ENCODE results near the gene NCAM1.

Gene NCAM1

DNA sequence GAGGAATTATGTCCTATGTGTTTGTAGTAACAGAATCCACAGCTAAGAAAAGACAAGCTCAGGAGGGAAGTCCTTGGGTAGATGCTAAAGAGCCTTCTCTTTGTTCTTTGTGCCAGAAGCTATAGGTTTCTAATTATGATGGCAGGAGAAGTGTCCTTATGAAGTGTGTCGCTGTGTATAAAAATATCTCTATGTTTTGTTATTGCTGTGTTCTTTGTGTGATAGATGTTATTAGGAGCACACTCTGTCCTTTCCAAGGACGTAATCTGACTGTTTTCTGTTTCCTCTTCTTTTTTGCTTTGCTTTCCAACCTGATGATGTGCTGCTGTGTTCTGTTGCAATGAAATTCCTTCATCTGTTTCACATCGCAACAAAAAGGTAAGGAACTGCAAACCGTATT is 171.9 kb downstream of the NCAM1 start:
- DNase-seq (ENCODE audit: low read depth), result no peak

DNA sequence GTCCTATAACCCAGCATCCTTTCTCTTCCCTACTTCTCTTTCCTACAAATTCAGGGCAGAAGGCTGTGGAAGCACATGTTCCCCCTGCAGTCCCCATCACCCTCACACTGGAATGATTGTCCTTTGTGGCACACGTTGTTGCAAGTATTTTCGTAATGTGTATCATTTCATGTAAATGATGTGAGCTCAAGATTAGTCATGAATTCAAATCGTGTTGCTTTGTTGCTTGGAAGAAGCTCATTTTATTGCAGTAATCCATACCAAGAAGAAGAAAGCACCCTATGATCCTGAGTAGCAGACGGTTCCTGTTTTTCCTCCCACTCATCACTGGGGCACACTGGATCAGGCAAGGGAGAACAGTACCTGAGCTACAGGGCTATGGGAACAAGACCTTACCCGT is 173.4 kb downstream of the NCAM1 start:
- DNase-seq (ENCODE audit: low read depth), result no peak

DNA sequence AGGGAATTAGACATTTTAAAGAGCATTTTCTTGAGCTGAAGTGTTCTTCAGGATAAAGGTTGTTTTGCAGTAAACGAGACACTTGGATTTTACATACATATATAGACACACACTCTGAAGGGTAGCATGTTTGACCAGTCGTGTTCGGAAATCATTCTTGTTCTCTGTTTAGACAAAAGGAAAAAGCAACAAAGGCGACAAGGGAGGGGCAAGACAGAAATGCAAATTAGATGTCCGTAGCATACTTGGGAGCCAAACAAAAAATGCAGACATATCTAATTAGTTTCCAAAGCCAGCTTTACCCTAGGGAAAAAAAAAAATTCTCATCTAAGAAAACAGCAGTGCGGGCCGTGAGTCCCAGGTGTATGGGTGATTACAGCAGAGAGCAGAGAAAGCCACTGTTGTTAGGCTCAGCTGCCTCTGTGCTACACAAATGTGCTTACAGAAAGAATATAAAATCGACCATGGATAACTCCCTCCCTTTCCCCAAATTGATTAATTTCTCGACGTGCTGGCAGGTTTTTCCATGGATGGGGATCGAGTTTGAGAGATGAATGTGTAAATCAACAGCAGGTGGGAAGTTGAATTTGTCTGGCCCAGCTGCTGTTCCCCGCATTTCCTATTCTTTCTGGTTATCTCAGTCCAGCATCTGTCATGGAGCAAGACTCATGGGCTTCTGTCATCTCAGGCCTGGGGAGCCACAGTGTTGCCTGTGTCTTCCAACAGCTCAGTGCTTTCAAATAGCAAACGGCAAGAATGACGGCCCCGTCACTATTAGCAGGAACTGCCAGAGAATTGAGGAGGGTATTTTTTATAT is 176.7 kb downstream of the NCAM1 start:
- DNase-seq (ENCODE audit: low read depth), result no peak

DNA sequence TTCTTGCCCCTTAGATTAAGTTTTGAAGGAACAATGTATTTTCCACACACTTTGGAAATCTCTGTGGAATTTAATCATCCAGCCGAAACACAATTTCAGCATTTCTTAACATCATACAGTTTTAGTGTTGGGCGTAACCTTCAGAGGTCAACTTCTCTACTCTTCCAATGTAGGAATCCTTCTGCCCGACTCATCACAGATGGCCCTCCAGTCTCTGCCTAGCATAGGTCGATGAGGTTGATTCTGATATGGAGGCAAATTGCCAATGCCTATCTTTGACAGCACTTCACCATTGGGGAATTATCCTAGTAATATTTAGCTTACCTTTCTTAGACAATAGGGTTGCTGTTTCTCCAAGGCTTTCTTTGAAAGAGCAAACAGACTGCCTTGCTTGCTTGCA is 177.5 kb downstream of the NCAM1 start:
- DNase-seq (ENCODE audit: low read depth), result no peak

DNA sequence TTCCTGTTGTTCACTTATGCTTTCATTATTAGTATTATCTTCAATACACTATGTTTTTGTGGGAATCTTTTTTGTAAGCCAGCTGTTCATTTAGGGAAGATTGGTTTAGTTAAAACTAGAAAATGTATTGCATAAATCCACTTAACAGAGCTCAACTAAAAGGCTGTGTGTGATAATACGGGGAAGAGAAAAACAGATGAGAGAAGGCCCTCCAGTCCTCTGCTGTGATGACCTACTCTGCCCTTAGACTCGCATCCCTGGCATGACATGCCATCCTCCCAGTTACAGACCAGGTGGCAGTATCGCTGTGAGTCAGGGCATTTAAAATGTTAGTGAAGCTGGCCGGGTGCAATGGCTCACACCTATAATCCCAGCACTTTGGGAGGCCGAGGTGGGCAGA is 179.8 kb downstream of the NCAM1 start:
- DNase-seq (ENCODE audit: low read depth), result no peak

DNA sequence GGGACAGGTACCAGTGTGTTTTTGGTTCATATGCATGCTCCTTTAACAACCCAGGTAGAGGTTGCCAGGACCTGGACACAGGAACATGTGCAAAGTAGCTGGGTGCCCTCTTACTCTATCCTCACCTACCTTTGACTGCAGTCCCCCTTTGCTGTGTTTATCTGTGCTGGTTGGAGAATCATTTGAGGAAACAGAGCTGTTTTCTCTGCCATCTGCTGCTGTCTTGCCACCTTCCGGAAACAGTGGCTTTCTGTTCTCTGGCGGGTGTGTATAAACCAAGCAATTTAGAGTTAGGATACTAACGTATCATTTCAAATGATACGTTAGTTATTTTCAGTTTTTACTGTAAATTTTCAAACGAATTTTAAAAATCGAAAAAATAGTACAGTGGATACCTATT is 181.3 kb downstream of the NCAM1 start:
- no peak for DNase-seq (ENCODE audit: low read depth)

DNA sequence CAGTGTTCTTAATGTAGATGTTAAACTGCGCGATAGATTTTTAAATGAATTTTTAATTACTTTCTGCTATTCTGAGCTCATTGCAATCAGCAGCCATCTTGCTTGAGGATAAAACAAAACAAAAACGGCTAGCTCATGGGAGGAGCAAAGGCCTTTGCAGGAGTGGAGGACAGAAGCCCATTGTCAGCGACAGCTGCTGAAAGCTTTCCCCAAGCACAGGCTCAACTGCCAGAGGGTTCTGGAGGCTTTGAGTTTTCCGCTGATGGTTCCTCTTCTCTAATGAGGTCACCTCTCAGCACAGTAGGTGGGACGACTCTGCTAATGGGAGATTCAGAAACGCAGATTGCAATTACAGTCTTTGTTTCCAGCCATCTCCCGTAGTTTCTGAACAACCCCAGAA is 186.0 kb downstream of the NCAM1 start:
- no peak for DNase-seq (ENCODE audit: low read depth)

DNA sequence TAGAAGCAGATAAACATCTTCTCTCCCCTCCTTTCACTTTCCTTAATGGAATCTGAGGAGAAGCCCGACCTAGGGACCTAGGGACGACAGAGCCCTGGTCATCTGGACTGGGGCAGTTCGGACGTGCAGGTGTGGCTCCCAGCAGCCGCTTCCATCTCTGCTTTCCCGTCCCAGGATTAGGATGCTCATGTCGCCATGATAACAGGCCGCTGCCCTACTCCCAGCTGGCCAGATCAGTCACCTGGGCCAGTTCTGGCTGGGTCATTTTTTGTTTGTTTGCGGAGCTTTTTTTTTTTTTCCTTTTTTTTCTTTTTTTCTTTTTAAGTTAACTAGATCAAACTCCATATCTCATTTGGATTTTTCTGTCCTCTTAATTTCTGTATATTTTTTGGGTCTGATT is 186.9 kb downstream of the NCAM1 start:
- no peak for DNase-seq (ENCODE audit: low read depth)

DNA sequence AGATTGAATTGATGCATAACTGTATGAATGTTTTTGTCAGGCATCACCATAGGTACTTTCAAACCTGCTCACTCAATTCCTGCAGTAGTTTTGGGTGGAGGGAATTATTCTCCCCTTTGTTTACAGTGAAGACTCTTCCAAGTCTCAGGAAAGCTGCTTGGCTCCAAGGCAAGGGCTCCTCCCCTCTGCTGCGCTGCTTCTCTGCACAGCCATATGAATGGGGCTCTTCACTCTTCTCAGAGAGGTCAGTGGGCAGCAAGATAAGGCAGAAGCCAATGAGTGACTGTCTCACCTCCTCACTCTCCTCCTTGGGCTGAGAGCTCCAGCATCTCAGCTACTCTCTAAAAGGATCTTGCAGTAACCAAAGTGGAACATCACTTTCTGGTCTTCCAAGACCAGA is 187.4 kb downstream of the NCAM1 start:
- no peak for DNase-seq (ENCODE audit: low read depth)

DNA sequence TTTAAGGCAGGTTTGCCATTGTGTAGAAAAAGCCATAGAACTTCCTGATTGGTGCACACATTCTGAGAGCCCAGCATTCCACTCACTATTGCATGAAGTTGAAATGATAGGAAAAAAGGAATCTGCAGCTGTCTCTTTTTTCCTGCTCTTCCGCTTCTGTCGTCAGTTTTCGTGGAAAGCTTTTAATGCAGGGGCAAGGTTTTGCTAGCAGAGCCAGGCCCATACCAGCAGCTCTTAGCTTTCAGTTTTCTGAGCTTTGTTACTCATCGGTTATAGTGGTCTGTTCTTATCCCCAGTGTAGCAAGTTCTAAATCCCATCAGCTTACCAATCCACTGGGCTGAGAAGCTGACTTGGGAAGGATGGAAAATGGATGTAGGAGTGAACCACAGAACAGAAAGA is 190.3 kb downstream of the NCAM1 start:
- no peak for DNase-seq (ENCODE audit: low read depth)

DNA sequence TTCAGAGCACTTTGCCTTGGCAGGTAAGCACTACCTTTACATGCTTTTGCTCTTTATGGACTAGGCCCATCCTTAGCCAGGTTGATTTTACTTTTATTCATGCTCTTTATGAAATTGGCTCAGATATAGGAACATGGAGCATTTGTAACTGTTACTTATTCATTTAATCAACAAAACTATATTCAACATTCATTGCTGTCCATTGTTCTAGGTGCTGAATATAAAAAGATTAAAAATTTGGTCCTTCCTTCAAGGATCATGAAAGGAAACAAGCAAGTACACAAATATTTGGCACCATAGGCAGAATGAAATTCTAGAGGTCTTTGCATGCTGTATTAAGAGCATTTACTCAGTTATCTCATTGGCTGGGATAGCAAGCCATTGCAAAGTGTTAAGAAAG is 191.3 kb downstream of the NCAM1 start:
- DNase-seq (ENCODE audit: low read depth), result no peak

DNA sequence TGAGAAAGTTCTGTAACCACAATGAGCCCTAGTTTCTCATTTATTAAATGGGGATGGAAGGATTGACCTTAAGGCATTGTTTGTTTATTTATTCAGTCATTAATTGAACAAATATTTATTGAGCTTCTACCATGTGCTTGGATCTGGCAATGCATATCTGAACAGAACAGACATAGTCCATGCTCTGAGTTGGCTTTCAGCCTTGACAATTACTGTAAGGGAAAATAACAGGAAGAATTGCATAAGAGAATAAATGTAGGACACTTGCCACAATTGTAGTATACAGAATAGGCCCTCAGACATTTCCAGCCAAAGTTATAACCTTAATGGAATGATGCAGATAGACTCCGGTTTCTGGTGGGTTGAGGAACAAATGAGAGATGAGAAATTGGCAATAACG is 192.6 kb downstream of the NCAM1 start:
- DNase-seq (ENCODE audit: low read depth), result no peak

DNA sequence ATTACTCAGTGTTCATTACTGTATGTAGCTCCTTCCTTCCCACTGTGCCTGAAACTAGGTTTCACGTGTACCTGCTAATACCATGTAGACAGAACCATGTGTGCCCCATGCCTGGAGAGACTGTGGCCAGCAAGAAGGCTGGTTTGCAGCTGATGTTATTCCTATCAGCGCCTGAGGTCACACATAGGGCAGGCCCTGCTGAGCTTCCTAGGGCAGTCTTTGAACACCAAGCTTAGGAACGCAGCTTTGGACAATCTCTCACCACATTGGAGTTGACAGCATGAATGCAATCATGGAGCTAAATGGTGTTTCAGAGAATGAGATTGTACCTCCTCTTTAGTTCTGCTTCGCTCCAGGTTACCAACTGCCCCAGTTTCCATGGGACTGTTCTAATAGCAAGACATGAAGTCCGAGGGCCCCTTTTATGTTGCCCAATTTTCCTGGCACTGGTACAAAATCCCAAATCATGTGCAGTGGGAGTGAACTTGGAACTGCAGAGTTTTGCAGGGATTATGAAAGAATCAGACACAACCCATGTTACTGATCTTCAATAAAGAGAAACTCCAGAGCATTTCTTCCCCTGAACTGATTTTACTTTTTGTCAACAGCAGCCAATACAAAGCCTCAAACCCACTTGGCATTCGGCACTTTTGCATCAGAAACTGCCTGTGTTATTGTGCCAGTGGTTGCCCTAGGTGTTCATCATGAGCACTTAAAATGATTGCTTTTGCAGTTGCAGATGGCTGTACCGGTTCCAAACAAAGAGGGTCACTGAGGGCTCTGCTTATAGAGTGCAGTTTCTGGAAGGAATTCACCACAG is 199.0 kb downstream of the NCAM1 start:
- DNase-seq (ENCODE audit: low read depth), result no peak

DNA sequence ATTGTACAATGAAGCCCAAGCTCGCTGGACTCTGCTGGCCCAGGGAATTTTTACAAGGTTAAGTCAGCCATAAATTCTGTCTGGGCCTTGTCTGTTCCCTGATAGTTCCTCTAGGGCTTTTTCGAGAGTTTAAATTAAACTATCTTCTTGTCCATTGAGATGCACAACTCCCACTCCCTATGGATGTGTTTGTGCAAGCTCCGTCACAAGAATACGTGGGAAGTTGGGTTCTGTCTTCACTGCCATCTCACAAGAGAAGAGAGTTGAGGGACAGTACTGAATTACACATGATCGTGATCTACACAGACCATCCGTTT is 199.5 kb downstream of the NCAM1 start:
- no peak for DNase-seq (ENCODE audit: low read depth)

DNA sequence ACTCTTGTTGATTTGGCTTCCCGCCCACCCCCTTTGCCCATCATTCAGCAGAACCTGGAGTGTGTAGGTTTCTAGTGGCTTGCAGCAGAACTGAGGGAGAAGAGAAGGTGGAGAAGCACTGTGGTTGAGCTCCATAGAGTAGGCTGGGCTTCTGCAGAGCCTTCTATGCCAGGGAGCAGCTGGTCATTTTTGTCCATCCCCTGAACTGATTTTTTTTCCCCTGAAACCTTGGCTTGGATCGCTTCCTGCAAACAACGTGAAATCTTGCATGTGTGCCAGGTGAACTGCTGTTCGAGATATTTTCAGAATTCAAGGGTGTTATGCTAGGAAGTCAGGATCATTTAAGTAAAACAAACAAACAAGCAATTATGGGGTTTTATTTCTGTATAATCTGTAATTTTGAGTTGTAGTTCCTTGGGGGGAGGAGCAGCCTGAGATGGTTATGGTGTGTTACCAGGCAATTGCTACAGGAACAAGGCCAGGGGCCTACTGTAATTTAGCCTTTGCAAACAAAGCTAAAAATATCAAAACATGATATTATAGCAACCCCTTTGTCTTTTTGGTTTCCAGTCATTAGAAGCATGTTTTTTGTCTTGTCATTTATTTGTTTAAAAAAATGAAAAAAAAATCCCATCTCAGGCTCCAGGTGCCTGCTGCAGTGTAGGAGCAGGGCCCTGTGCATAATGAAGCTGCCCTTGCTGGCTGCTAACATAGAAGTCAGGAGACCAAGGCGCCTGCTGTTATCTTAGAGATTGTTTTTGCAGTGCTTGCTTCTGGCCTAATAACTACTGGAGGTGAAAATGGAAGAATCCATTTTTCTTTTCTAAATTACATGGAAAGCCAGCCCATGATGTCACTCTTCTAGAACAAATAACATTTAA is 200.7 kb downstream of the NCAM1 start:
- DNase-seq (ENCODE audit: low read depth), result no peak

DNA sequence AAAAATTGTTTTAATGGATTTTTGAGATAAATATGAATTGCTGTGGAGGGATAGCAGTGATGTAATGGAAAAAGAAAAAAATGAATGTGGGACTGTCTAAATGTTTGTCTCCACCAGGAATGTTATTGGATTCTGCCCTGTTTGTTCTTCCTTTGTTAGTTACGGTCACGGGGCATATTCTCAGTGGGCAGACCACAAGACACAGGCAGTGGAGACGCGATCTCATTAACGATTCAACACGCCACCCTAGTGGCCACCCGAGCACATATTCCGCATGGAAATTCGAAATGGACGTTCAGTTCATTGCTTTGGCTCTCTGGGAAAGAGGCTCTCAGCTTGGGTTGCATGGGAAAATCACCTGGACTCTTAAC is 201.4 kb downstream of the NCAM1 start:
- DNase-seq (ENCODE audit: low read depth), result no peak

DNA sequence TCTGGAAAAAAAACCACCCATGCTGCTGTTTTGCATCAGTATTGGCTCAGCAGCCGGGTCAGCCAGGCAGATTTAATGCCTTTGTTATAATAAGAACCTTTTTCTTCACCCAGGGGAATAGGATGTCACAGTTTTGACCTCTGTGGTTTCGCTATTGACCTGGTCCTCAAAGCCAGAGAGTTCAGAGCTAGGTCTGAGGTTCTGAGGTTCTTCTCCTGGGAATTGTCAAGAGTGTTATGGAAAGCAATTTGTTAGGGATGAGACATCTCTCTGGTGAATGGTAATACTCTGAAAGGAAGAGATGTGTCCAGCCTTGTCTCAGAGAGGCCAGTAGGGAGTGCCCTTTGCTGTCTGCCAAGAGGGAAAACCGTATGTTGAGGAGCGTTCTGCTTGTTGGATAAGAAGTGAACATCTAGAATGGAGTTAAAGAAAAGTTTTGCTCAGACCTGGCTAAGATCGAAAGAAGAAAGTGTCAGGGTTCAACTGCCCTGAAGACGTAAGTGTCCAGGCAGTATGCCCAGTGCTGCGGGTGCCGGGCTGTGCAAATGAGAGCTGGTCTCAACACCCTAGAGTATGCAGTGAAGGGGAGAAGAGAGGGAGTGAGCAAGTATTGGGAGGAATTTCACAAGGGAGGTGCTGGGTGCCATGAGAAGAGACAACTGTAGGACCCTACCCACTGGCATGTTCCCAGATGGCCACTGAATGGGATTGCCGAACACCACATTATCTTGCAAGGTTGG is 202.2 kb downstream of the NCAM1 start:
- no peak for DNase-seq (ENCODE audit: low read depth)

DNA sequence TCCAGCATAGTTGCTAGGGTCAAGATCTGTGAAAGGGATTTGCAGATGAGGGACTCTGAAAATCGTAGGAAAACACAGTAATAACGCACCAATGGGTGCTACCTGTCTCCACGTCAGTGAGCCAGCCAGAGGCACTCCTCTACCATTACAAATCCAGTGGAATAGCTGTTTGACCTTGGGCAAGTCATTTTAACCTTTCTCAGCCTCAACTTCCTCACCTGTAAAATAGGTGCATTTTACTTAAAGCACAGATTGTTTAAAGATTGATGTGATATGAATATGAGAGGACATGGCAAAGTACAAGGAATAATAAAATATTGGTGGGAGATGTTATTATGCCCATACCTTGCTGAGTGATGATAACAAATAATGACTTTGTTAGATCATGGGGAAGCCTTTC is 205.1 kb downstream of the NCAM1 start:
- no peak for DNase-seq (ENCODE audit: low read depth)

DNA sequence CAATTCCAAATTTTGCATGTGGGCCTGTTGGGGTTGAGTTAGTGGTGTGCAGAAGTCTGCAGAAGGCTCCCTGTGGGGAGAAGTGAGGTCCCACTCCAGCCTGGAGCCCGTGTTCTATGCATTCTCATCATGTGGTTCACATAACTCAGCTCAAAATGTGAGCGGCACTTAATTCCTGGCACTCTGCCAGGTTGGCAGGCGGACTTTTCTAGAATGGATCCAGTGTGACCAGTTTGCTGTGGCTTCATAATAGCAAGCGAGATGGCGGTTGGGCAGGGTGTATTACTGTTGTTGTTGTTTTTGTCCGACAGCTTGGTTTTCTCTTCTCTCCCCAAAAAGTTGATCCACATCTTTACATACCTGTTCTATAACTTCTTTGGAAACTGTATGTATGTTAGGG is 206.4 kb downstream of the NCAM1 start:
- no peak for DNase-seq (ENCODE audit: low read depth)

DNA sequence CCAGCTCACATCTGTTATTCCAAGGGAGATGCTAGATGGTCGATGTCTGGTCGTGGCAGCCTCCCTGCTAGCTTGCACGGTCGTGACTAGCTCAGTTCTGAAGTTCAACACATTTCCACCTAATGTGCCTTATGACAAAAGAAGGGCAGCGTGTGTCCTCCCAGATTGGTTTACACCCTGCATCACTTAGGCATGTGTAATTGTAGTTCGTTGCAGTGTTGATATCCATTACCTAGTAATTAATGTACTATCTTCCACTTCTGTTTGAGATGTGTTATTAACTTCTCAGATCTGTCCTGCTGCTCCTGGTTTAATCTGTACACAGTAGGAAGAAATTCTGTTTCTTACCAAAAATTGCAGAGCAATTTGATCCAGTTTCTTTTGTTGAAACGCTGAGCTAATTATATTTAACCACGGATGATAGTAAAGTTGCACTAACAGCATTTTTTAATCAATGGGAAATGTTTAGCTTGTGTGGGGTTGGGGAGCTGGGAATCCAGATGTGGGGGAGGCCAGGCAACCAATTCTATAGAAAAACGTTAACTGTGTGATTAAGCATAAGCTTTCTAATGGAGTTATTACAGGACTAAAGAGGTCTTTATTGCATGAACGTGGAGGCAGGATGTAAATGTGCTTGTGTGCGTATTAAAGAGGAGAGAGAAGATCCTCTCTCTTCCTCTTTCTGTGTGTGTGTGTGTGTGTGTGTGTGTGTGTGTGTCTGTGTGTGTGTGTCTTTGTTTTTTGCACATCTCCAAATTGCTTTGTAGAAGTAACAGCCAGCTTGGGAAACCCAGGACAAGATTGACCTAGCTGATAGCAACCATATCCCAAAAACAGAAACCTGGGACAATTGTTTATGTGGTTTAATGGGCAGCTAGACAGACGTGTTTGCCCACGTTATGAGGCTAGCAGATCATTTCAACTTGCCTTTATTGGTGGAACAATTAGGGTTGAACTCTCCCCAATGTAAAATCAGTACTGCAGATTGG is 207.4 kb downstream of the NCAM1 start:
- no peak for DNase-seq (ENCODE audit: low read depth)

DNA sequence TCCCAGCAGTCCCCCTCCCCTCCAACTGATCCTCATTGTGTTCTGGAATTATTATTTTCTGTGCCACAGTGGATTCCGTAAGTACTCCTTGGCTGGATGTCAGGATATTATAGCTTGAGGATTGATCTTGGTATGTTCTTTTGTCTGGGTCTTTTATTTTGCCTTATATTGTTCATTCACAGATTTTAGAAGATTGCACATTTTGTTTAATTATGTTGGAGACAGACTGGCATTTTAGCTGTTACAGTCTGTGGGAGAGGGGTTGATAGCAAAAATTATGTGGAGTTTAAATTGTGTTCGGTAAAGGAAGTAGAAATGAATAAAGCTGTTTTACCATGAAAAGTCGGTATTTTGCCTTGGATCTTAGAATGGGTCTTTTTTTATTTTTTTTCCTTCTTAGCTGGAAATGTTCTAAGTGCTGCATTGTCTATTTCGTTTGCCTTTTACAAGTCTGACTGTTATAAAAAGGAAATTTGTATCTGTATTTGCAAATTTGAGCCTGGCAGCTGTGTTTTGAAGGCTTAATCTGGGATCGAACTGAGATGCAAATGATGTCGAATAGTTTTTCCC is 211.2 kb downstream of the NCAM1 start:
- DNase-seq (ENCODE audit: low read depth), result no peak

Data from activated gamma-delta T cell treated with anti-CD3 and anti-CD28 coated beads, Interleukin-2, amount 50 U/mL, for 16 hours (primary cell).